NCI-H1417 (cell line): ENCODE data around the gene DMAC2.
"Not testable (repeated sequence)": the region's sequence is repeated elsewhere in the genome, so short reads cannot be mapped to it uniquely, and the experiment has no call there.

ENCODE experiments used
- DNase-seq, 3 experiments: peaks; one replicate each; lab custom pipeline; 2025; lab: John Stamatoyannopoulos, UW

DMAC2 gene

GRCh38 chr19:41422456-41422855 lies 17.3 kb downstream of the DMAC2 start:
- no peak for DNase-seq

- DNase-seq, result no peak
These were observed 17.7 kb downstream of the DMAC2 start for GRCh38 chr19:41421973-41422372.

GRCh38 chr19:41421314-41421713 lies 18.4 kb downstream of the DMAC2 start:
- peak; percentile 67 to 82 (median 80) for DNase-seq

- no peak for DNase-seq
These were observed 19.4 kb downstream of the DMAC2 start for GRCh38 chr19:41420101-41420880.

GRCh38 chr19:41416194-41416674 lies 23.5 kb downstream of the DMAC2 start:
- no peak for DNase-seq

- peak in 2 of 3 experiments; percentile 9 to 93 for DNase-seq
These were observed 24.5 kb downstream of the DMAC2 start for GRCh38 chr19:41415154-41415571.

- DNase-seq, result no peak
These were observed 25.3 kb downstream of the DMAC2 start for GRCh38 chr19:41414461-41414860.

- DNase-seq, result no peak
These were observed 25.8 kb downstream of the DMAC2 start for GRCh38 chr19:41413947-41414346.

- no peak for DNase-seq
These were observed 26.8 kb downstream of the DMAC2 start for GRCh38 chr19:41412953-41413352.

GRCh38 chr19:41411968-41412265 lies 27.8 kb downstream of the DMAC2 start:
- DNase-seq, result no peak

- DNase-seq, result no peak
These were observed 28.4 kb downstream of the DMAC2 start for GRCh38 chr19:41411100-41411967.

GRCh38 chr19:41410336-41411054 lies 29.2 kb downstream of the DMAC2 start:
- DNase-seq, result no peak

- peak in 1 of 3 experiments; percentile 6 for DNase-seq
These were observed 30.4 kb downstream of the DMAC2 start for GRCh38 chr19:41409288-41409687.

GRCh38 chr19:41408846-41409245 lies 30.9 kb downstream of the DMAC2 start:
- not testable (repeated sequence) for DNase-seq

GRCh38 chr19:41408256-41408655 lies 31.5 kb downstream of the DMAC2 start:
- no peak for DNase-seq

GRCh38 chr19:41407271-41407670 lies 32.4 kb downstream of the DMAC2 start:
- DNase-seq, result peak in 1 of 3 experiments; percentile 56

- DNase-seq, result no peak
These were observed 33.9 kb downstream of the DMAC2 start for GRCh38 chr19:41405776-41406175.

GRCh38 chr19:41403181-41403970 lies 36.3 kb downstream of the DMAC2 start:
- peak in 1 of 3 experiments; percentile 32 for DNase-seq

GRCh38 chr19:41402010-41402409 lies 37.7 kb downstream of the DMAC2 start:
- DNase-seq, result no peak

- no peak for DNase-seq
These were observed 38.2 kb downstream of the DMAC2 start for GRCh38 chr19:41401483-41401882.

GRCh38 chr19:41399525-41399924 lies 40.2 kb downstream of the DMAC2 start:
- no peak for DNase-seq

- no peak for DNase-seq
These were observed 40.6 kb downstream of the DMAC2 start for GRCh38 chr19:41399091-41399490.
